Urinary bladder (tissue), 4 donors: ENCODE results near the gene KPNA3. TPM values are rescaled to one million over a fixed set of nuclear protein-coding genes. Genes with fewer than 3 reads are reported as not detected.
"Not testable (repeated sequence)": the region's sequence is repeated elsewhere in the genome, so short reads cannot be mapped to it uniquely, and the experiment has no call there.

Source experiments
- DNase-seq: peaks from one replicate; pipeline ENCODE4 v3.0.0-alpha.2; 2015; ENCODE audit errors: extremely low spot score
- H3K27ac ChIP-seq: one replicate; pipeline ENCODE4 v1.5.1; 2013; ENCODE audit warnings: low read depth, mild to moderate bottlenecking, moderate library complexity
- H3K36me3 ChIP-seq: one replicate; pipeline ENCODE4 v1.6.1; 2013; ENCODE audit warnings: mild to moderate bottlenecking, moderate library complexity; ENCODE audit not compliant: insufficient read depth
- H3K4me1 ChIP-seq: one replicate; pipeline ENCODE4 v1.6.1; 2013; ENCODE audit warnings: mild to moderate bottlenecking, moderate library complexity; ENCODE audit not compliant: insufficient read depth
- H3K4me3 ChIP-seq: one replicate; pipeline ENCODE4 v1.5.1; 2013; ENCODE audit warnings: low read depth, low read length
- whole genome bisulfite sequencing: extraction: QIAGEN DNeasy Blood & Tissue Kit; methylation state at CpG from one replicate; pipeline ENCODE4 v1.1.7; 2013; 5-methylcytosine and 5-hydroxymethylcytosine counted together
- polyA plus RNA-seq: library from polyadenylated mRNA; stranded (reverse); fragments of 200-250 nt; gene quantifications from one replicate; pipeline ENCODE4 v1.2.3, GENCODE V29; 2013
- total RNA-seq: library from RNA; depleted of rRNA; stranded (reverse); fragments of >200 nt; gene quantifications from one replicate; pipeline ENCODE4 v1.2.3, GENCODE V29; 2014
- donor health status: healthy with polysubstance abuse.
- donor health status: healthy.

The KPNA3 gene
- total and polyA plus RNA-seq, 2 donors = 27.1 to 37.5 TPM

- Histone ChIP-seq H3K4me1 (no peaks in the 10 kb centered on the region), H3K4me3 (no peak overlapping the region), H3K27ac (no peak overlapping the region), H3K36me3 (no peaks in the 10 kb centered on the region)
- DNase-seq = no peak
- 78% methylated on average over 3 of the region's 3 CpGs for WGBS
These were observed 33.0 kb downstream of the KPNA3 start for GRCh38 chr13:49759503-49759902.

DNA sequence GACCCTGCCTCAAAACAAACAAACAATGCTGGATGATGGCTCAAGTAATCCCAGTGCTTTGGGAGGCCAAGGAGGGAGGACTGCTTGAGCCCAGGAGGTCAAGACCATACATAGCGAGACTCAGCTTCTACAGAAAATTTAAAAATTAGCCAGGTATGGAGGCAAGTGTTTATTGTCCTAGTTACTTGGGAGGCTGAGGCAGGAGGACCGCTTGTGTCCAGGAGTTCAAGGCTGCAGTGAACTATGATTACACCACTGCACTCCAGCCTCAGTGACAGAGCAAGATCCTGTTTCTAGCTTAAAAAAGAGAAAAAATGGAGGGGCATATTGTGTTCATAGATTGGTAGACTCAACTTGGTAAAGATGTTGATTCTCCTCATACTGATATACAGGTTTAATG is 36.2 kb downstream of the KPNA3 start:
- WGBS = 80% methylated on average over 2 of the region's 2 CpGs
- Histone ChIP-seq H3K4me1 (no peaks in the 10 kb centered on the region), H3K27ac (no peak overlapping the region), H3K36me3 (no peaks in the 10 kb centered on the region), H3K4me3 (no peak overlapping the region)
- DNase-seq = no peak

- 96% methylated on average over 4 of the region's 4 CpGs for WGBS
- H3K27ac ChIP-seq = no peak overlapping the region
These were observed 38.3 kb downstream of the KPNA3 start for GRCh38 chr13:49754146-49754545.

GRCh38 chr13:49749848-49750247 is 42.6 kb downstream of the KPNA3 start:
- 95% methylated on average over 2 of the region's 2 CpGs for WGBS
- Histone ChIP-seq H3K36me3 (no peaks in the 10 kb centered on the region), H3K4me3 (no peak overlapping the region), H3K27ac (no peak overlapping the region), H3K4me1 (no peaks in the 10 kb centered on the region)
- DNase-seq = no peak

More at GRCh38 chr13:49754146-49754545, 38.3 kb downstream of the KPNA3 start:
- no peak overlapping the region for H3K4me3 ChIP-seq
- no peaks in the 10 kb centered on the region for H3K4me1 ChIP-seq
- no peaks in the 10 kb centered on the region for H3K36me3 ChIP-seq
- DNase-seq = no peak

DNA sequence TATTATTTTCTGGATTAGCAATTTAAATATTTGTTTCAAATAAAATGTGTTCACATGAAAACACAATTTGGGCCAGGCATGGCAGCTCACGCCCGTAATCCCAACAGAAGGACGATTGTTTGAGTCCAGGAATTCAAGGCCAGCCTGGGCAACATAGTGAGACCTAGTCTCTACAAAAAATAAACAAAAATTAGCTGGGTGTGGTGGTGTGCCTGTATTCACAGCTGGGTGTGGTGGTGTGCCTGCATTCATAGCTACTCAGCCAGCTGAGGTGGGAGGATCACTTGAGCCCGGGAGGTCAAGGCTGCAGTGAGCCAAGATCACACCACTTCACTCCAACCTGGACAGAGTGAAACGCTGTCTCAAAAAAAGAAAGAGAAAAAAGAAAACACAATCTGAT is 46.4 kb downstream of the KPNA3 start:
- Histone ChIP-seq H3K27ac (no peak overlapping the region), H3K36me3 (no peaks in the 10 kb centered on the region), H3K4me3 (no peak overlapping the region), H3K4me1 (no peaks in the 10 kb centered on the region)
- no peak for DNase-seq
- WGBS = 87% methylated on average over 5 of the region's 5 CpGs

DNA sequence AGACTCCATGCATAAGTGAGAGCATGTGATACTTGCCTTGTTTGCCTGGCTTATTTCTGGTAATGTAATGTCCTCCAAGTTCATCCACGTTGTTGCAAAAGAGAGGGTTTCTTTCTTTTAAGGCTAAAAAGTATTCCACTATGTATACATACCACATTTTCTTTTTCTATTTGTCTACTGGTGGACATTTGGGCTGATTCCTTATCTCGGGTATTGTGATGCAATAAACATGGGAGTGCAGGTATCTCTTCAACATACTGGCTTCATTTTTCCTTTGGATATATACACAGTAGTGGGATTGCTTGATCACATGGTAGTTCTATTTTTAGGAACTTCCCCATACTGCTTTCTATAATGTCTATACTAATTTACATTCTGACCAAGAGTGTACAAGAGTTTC is 51.6 kb downstream of the KPNA3 start:
- Histone ChIP-seq H3K4me1 (no peaks in the 10 kb centered on the region), H3K4me3 (no peak overlapping the region), H3K36me3 (no peaks in the 10 kb centered on the region), H3K27ac (no peak overlapping the region)
- no peak for DNase-seq
- WGBS = 95% methylated on average over 2 of the region's 2 CpGs

DNA sequence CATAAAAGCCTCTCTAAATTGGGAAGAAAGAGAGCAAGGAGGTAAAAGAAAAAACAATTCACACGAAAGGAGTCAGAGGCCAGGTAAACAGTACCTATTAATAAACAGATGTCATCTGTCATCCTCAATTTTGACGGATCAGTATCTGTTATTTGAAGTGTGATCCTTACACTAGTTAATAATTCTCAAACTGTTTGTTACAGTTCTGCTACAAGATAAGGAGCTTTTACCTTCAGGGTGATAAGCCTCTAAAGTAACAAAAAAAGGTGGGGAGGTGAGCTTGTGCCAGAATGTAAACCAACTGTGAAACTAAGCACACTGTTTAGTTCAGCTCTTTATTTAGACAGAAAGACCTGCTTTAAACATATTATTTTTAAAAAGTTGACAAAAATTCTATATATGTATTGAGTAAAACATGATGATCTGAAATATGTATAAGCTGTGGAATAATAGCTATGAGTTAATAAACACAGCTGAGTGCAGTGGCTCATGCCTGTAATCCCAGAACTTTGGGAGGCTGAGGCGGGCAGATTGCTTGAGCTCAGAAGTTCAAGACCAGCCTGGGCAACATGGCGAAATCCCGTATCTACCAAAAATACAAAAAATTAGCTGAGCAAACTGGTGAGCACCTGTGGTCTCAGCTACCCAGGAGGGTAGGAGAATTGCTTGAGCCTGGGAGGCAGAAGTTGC is 52.8 kb downstream of the KPNA3 start:
- H3K4me1 ChIP-seq = no peaks in the 10 kb centered on the region
- no peaks in the 10 kb centered on the region for H3K36me3 ChIP-seq
- H3K4me3 ChIP-seq = no peak overlapping the region
- no peak for DNase-seq
- WGBS = 92% methylated on average over 5 of the region's 5 CpGs
- no peak overlapping the region for H3K27ac ChIP-seq

DNA sequence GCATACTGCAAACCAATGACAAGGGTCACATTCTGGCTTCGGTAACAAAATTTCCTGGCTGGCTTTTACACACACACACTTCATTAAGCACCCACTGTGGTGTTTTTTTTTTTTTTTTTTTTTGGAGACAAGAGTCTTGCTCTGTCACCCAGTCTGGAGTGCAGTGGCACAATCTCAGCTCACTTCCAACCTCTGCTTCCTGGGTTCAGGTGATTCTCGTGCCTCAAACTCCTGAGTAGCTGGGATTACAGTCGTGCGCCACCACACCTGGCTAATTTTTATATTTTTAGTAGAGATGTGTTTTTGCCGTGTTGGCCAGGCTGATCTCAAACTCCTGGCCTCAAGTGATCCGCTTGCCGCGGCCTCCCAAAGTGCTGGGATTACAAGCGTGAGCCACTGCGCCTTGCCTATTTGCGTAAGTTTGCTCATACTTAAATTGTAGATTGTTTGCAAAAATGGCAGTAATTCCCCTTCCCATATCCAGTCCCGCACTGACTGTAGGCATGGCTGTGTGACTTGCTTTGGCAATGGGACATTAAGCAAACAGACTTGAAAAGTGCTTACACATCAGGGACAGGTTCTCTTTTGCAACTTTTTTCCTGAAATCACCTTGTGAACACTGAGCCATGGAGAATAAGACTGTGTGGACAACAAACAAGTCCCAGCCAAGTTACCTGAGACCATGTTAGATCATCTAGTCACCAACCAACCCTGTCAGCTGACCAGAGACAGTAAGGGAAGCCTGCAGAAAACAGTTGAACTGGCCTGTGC is 59.1 kb downstream of the KPNA3 start:
- no peaks in the 10 kb centered on the region for H3K4me1 ChIP-seq
- no peak overlapping the region for H3K27ac ChIP-seq
- no peak overlapping the region for H3K4me3 ChIP-seq
- 94% methylated on average over 12 of the region's 12 CpGs for WGBS
- H3K36me3 ChIP-seq = peaks cover 3% of the 10 kb centered on the region
- DNase-seq = no peak

DNA sequence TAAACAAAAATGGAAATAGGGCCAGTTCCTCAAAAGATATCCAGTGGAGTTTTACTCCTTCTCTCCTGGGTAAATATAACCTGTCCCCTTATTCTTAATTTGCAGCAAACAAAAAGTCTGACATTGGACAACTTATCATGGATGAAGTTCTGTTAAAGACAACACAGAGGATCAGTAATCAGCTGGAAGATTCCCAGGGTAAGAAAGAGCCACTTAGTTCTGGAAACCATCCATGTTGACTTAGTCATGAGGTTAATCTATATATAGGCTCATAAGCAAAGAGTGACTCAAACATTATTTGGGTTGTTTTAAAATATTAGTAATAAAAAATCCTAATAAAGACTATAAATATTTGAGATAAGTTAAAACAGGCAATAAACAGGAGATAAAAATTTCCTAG is 60.7 kb downstream of the KPNA3 start:
- no peak overlapping the region for H3K27ac ChIP-seq
- peaks cover 3% of the 10 kb centered on the region for H3K36me3 ChIP-seq
- H3K4me1 ChIP-seq = no peaks in the 10 kb centered on the region
- DNase-seq = no peak
- H3K4me3 ChIP-seq = no peak overlapping the region

DNA sequence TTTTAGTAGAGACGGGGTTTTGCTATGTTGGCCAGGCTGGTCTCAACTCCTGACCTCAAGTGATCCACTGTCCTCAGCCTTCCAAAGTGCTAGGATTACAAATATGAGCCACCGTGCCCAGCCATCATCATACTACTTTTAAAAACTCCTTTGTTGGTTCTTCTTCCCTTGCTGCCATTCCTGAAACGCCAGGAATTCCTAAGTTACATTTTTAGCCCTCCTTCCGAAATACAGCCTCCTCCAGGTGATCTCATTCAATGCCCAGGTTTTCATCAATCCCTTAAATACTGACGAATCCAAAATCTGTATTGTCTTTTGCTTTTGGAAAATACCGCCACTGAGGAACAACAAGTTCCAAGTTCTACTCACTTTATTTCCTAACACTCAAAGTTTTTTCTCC is 75.9 kb downstream of the KPNA3 start:
- Histone ChIP-seq H3K4me1 (no peaks in the 10 kb centered on the region), H3K27ac (no peak overlapping the region), H3K36me3 (peaks cover 8% of the 10 kb centered on the region), H3K4me3 (no peak overlapping the region)
- WGBS = 97% methylated on average over 6 of the region's 6 CpGs
- DNase-seq = no peak

- Histone ChIP-seq H3K4me1 (no peaks in the 10 kb centered on the region), H3K27ac (no peak overlapping the region), H3K36me3 (peaks cover 3% of the 10 kb centered on the region), H3K4me3 (no peak overlapping the region)
- no peak for DNase-seq
- 100% methylated on average over 1 of the region's 1 CpG for WGBS
These were observed 77.7 kb downstream of the KPNA3 start for GRCh38 chr13:49714757-49715156.

DNA sequence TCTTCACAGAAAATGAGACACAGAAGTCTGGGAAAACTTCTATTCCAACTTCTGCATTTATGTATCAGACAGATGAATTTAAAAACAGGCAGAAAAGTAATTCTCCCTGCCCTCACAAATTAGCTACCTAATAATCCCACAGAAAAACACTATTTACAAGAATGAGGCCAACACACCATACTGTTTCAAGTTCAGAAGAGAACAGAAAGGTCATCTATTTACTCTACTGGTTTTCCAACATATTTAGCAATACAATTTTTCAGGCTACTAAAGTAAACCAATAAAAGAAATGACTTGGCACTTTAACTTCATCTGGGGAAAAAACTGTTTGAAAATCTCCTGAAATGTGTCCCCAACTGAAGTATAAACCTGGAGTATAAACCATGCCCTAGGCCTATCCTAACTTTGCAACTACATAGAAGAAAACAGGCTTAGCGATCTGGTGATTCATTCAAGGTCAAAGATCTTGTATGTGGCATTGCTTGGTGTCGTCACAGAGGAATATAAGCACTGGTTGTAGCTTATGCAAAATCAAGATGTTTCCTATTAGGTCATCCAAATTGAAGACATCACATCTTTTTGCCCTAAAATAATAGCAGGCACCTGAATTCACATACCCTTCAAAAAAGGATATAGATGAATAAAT is 81.1 kb downstream of the KPNA3 start:
- Histone ChIP-seq H3K27ac (no peak overlapping the region), H3K4me1 (no peaks in the 10 kb centered on the region), H3K36me3 (peaks cover 2% of the 10 kb centered on the region), H3K4me3 (no peak overlapping the region)
- no peak for DNase-seq
- WGBS = 82% methylated on average over 2 of the region's 2 CpGs

DNA sequence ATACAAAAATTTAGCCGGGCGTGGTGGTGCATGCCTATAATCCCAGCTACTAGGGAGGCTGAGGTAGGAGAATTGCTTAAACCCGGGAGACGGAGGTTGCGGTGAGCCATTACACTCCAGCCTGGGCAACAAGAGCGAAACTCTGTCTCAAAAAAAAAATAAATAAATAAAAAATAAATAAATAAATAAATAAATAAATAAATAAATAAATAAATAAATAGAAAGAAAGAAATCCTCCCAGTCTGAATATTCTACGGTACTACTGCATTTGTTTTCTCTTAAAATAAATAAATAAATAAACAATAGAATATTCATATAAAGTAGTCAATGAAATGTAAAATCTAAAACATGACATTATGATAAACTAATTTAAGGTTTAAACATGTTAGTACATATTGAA is 88.2 kb downstream of the KPNA3 start:
- H3K27ac ChIP-seq, H3K36me3 ChIP-seq, DNase-seq, H3K4me1 ChIP-seq, H3K4me3 ChIP-seq: not testable (repeated sequence)
- WGBS = 98% methylated on average over 7 of the region's 7 CpGs

DNA sequence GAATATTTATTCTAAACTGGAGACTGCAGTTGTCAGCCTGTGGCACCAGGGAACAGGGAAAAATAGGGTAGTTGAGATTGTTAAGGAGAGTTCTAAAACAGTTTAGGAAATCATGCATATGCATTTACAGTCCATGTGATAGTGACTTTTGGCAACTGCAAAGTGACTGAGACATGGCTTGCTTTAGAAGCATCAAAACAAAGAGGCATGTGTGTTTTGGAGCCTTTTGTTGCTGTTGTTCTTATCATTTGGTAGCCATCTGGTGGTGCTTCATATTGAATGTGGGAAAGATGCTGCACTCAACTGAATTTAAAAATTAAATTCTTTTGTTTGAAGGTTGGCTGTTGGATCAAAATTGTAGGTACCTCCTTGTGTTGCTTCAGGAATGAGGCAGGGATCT is 91.0 kb downstream of the KPNA3 start:
- H3K4me3 ChIP-seq = no peak overlapping the region
- no peaks in the 10 kb centered on the region for H3K4me1 ChIP-seq
- no peak overlapping the region for H3K27ac ChIP-seq
- DNase-seq = no peak
- peaks cover 5% of the 10 kb centered on the region for H3K36me3 ChIP-seq
